Measurements from ENCODE around the gene DAPP1.
"Not testable (repeated sequence)": the region's sequence is repeated elsewhere in the genome, so short reads cannot be mapped to it uniquely, and the experiment has no call there.

DAPP1 gene

DNA sequence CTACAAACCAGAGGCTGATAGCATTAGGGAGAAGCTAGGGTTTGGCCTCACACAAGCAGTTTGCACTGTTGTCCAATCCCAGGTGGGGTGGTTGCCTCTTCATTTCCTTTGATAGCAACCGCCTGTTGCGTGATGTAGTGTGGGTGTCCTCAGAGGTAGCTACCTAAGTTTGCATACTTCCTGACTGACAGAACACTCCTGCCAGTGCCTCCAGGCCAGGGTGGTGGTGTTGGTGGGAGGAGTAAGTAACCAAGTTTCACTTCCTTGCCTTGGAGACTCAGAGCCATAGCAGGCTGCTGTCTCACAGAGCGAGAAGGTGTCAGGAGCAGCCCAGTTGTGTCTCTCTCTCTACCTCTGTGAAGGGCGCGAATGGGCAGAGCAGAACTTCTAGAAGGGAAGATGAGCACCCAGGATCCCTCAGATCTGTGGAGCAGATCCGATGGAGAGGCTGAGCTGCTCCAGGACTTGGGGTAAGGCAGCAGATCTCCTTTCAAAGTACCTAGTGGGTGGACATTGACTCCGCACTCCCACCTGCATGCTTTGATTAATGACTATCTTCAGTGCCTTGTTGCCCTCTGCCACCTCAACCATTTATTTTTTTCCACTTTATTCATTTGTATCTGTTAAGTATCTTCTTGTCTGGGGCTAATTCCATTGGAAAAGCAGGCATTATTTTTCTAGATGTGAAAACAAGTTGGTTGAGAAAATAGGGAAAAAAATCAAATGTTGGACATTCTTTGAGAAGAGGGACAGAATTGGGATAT is at the start of gene DAPP1:
TSS of gene DAPP1 (plus strand) at position 283 of the 764 bp plus-strand sequence. CDS start at position 370, 87 bp downstream.
- DNase-seq = no peak
- H3K27ac ChIP-seq = no peak within 1 kb of the TSS
- no peaks in the 10 kb centered on the region for H3K27me3 ChIP-seq (replicated peaks)
- H3K36me3 ChIP-seq (replicated peaks) = no peaks in the 10 kb centered on the region
- H3K4me3 ChIP-seq (ENCODE audit: low read depth, low read length) = no peak within 1 kb of the TSS
- in situ Hi-C loops (cut with HindIII; ENCODE audit: low pct_ligation_motif_present, low sequenced_read_pairs) = no loop called here
- no peak for TF ChIP-seq CTCF (IDR thresholded peaks at IDR 0.05; ENCODE audit: low read depth, low read length, missing control alignments)

- H3K27ac ChIP-seq; H3K4me3 ChIP-seq (ENCODE audit: low read depth, low read length); H3K36me3 ChIP-seq (replicated peaks); H3K27me3 ChIP-seq (replicated peaks); DNase-seq; in situ Hi-C loops (cut with HindIII; ENCODE audit: low pct_ligation_motif_present, low sequenced_read_pairs): not testable (repeated sequence)
Observed at GRCh38 chr4:99770842-99771241, 45.8 kb upstream of the DAPP1 start.

- TF ChIP-seq CTCF (IDR thresholded peaks at IDR 0.05; ENCODE audit: low read depth, low read length, missing control alignments) = no peak
- no peaks in the 10 kb centered on the region for H3K36me3 ChIP-seq (replicated peaks)
- H3K27me3 ChIP-seq (replicated peaks) = no peaks in the 10 kb centered on the region
- H3K4me3 ChIP-seq (ENCODE audit: low read depth, low read length) = no peak overlapping the region
- DNase-seq = no peak
- in situ Hi-C loops (cut with HindIII; ENCODE audit: low pct_ligation_motif_present, low sequenced_read_pairs) = no loop called here
- no peak overlapping the region for H3K27ac ChIP-seq
Observed at GRCh38 chr4:99783940-99784339, 32.7 kb upstream of the DAPP1 start.

DNA sequence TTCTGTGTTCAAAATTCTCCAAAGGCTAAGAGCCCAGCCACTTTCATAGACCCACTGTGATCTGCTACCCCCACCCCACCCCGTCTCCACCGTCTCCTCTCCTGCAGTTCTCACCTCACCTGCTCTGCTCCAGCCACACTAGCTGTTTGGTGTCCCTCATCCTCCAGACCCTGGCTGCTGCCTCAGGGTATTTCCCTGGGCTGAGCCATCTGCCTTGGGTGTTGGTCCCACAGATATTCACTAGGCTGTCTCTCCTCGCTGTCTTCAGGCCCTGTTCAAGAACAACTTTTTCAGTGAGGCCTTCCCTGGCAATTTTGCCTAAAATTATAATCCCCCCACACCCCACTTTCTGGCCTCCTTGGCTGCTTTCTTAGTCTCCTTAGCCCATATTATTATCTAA is 31.8 kb upstream of the DAPP1 start:
- Histone ChIP-seq H3K4me3 (ENCODE audit: low read depth, low read length) (no peak overlapping the region), H3K36me3 (replicated peaks) (no peaks in the 10 kb centered on the region), H3K27me3 (replicated peaks) (no peaks in the 10 kb centered on the region), H3K27ac (no peak overlapping the region)
- in situ Hi-C loops (cut with HindIII; ENCODE audit: low pct_ligation_motif_present, low sequenced_read_pairs) = no loop called here
- TF ChIP-seq CTCF (IDR thresholded peaks at IDR 0.05; ENCODE audit: low read depth, low read length, missing control alignments) = no peak
- no peak for DNase-seq

GRCh38 chr4:99790796-99791617 is 25.6 kb upstream of the DAPP1 start:
- DNase-seq = no peak
- in situ Hi-C loops (cut with HindIII; ENCODE audit: low pct_ligation_motif_present, low sequenced_read_pairs) = no loop called here
- Histone ChIP-seq H3K27me3 (replicated peaks) (no peaks in the 10 kb centered on the region), H3K36me3 (replicated peaks) (no peaks in the 10 kb centered on the region), H3K4me3 (ENCODE audit: low read depth, low read length) (no peak overlapping the region), H3K27ac (no peak overlapping the region)
- no peak for TF ChIP-seq CTCF (IDR thresholded peaks at IDR 0.05; ENCODE audit: low read depth, low read length, missing control alignments)

DNA sequence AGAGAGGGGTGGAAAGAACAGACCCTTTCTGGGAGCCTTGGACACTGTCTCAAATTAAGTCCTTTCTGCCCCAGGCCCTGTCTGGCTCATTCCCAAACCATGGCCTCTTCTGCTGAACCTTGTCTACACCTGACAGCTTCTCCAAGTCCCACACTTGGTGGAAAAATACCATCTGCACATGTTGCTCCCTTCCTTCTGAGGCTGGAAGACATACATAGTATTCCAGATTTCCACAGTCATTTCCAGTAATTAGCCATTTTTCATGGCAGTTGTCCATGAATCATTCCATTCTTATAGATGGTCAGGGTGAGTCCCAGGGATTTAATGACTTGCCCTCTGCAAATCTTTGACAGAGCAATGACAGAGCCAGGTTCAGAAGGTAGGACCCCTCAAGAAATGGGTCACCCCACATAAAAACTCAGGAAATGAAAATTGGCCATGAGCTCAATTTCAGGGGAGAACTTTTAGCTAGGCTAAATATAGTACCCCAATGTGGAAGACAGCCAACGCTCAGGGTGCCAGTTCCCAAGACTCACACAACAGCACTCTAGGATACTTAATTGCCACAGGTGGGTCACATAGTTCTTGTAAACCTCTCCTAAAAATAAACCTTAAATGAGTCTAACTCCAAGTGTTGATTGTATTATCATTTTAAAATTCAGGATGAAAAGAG is 16.2 kb upstream of the DAPP1 start:
- no peak overlapping the region for H3K4me3 ChIP-seq (ENCODE audit: low read depth, low read length)
- in situ Hi-C loops (cut with HindIII; ENCODE audit: low pct_ligation_motif_present, low sequenced_read_pairs) = no loop called here
- H3K27me3 ChIP-seq (replicated peaks) = no peaks in the 10 kb centered on the region

More for the DNA sequence above, 16.2 kb upstream of the DAPP1 start:
- Histone ChIP-seq H3K36me3 (replicated peaks) (no peaks in the 10 kb centered on the region), H3K27ac (no peak overlapping the region)
- no peak for TF ChIP-seq CTCF (IDR thresholded peaks at IDR 0.05; ENCODE audit: low read depth, low read length, missing control alignments)
- no peak for DNase-seq
